HG02571 (cell line): ENCODE data around the gene FBXO11.
"Not testable (repeated sequence)": the region's sequence is repeated elsewhere in the genome, so short reads cannot be mapped to it uniquely, and the experiment has no call there.

Experiments used
- ATAC-seq: cut with Tn5 transposase; IDR thresholded peaks from one replicate; pipeline ENCODE4 v1.9.1; 2021; ENCODE audit warnings: mild to moderate bottlenecking, moderate library complexity; ENCODE audit not compliant: unreplicated experiment

FBXO11 gene

GRCh38 chr2:47899915-47900816 lies 6.1 kb downstream of the FBXO11 start:
- no peak for ATAC-seq

- ATAC-seq: no peak
Measured at GRCh38 chr2:47897883-47898731, 8.2 kb downstream of the FBXO11 start.

DNA sequence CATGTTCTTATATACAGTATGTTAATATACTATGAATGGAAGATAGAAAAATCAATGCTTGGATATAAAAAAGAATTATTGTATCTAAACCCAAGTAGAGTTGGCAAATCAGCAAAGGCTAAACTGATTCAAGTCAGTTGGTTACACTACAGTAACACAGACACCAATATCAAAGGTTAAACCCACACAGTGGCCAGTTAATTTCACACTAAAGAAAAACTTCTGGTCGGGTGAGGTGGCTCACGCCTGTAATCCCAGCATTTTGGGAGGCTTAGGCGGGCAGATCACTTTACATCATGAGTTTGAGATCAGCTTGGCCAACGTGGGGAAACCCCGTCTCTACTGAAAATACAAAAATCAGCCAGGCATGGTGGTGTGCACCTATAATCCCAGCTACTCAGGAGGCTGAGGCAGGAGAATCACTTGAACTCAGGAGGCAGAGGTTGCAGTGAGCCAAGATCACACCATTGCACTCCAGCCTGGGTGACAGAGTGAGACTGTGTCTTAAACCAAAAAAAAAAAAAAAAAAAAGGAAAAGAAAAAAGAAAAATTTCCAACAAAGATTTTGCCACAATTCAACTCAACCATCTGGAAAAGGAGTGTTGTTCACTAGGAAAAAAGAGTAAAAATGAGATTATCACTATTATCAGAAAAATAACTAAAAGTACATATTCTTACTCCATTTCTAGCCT lies 9.0 kb downstream of the FBXO11 start:
- not testable (repeated sequence) for ATAC-seq

- no peak for ATAC-seq
Measured at GRCh38 chr2:47896450-47896968, 9.8 kb downstream of the FBXO11 start.

DNA sequence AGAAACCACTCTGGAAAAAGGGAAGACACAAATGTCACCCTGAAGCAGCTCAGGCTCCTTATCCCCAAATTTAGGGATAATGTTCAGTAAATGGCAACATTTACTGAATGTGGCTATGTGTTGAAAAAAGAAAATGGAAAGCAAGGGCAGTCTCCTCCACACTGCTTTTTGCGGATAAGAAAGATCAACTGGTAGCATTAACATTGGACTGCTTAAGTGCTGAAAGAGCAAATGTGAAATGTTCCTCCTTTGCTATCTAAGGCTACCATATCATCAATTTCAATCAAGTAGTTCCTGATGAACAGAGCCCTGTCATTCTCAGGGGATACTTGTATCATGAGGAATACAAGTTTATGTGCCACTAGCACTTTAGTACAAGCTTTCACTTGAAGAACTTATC lies 12.5 kb downstream of the FBXO11 start:
- no peak for ATAC-seq

DNA sequence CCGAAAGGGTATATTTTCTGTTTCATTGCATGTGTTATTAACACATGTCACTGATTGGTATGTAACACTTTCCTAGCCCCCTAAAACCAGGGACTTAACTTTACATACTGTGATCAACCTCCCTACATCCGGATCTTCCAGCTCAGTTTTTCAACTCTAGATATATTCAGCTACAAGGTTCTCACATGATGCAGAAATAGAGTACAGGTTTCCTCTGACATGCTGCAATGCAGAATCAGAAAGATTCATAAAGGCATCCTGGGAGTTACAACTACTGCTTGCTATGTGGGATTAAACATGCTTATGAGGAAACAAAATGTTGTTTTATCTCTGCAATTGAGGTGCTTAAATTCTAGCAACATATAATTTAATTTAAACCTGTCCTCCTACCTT lies 14.0 kb downstream of the FBXO11 start:
- ATAC-seq: no peak

- no peak for ATAC-seq
Measured at GRCh38 chr2:47891369-47892337, 14.6 kb downstream of the FBXO11 start.

DNA sequence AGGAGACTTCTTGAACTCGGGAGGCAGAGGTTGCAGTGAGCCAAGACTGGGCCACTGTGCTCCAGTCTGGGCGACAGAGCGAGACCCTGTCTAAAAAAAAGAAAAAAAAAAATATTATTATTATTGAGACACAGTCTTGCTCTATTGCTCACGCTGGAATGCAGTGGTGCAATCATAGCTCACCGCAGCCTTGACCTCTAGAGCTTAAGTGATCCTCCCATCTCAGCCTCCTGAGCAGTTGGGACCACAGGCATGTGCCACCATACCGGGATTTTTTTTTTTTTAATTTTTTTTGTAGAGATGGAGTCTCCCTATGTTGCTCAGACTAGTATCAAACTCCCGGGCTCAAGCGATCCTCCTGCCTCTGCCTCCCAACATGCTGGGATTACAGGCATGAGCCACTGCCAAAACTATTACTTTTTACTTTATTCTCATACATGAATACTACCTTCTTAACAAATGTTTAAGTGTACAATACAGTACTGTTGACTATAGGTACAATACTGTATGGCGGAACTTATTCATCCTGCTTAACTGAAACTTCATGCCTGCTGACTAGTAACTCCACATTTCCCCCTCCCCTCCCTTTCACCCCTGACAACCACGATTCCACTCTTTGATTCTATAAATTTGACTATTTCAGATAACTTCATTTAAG lies 15.5 kb downstream of the FBXO11 start:
- no peak for ATAC-seq

DNA sequence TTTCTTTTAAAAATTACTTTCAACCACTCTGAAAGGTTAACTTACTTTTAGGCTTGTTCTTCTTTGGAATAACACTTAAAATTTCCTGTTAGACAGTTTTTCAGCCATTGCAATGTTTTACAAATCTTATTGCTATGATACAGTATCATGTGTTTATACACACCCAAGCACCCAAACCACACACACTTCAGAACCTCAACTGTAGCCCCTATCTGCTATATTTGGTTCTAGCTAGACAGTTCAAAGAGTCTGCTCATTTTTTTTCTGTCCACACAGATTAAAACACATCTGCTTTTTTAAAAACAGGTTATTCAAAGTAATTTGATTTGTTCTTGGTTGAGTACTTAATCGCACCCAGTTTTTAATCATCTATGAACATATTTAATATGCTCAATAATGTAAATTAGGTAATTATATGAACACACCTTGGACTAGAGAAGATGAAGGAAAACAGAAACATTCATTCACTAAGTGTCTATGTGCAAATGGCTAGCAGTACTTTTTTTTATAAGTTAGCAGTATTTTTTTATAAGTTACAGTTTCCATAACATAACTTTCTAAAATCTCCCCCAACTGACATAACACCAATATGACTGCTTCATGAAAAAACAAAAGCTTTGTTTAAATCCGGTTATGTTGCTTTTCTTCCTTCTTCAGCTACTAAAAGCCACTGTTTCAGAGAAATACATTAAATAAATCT lies 17.6 kb downstream of the FBXO11 start:
- ATAC-seq: no peak

DNA sequence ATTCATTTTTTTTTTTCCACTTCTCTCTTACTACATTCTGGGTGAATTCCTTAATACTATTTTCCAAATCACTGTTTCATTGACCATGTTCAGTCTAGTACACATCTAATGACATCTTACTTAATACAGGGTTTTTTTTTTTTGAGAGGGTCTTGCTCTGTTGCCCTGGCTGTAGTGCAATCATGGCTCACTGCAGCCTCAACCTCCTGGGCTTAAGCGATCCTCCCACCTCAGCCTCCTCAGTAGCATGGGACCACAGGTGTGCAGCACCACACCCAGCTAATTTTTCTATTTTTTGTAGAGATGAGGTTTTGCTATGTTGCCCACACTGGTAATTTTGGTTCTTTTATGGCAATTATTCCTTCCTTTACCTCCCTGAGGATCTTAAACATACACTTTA lies 29.4 kb downstream of the FBXO11 start:
- ATAC-seq: no peak

DNA sequence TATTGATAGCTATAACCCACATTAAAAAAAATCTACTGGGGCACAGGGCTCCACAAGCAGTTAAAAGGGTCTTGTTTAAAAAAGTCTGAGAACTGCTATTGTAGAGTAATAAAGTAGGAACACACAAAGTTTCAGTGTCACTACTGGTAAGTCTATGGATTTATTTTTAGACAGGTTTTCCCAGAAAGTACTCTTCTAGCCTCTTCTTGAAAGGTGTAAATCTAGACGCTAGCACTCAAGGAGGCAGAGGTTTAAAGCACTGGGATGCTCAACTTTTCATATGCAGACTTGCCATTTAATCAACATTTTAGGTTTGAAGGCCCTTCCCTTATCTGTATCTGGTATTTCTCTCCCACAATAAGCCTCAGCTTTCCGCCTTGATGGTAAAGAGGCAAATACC lies 33.4 kb downstream of the FBXO11 start:
- ATAC-seq: no peak

- ATAC-seq: no peak
Measured at GRCh38 chr2:47870641-47871540, 35.4 kb downstream of the FBXO11 start.

GRCh38 chr2:47869859-47870595 lies 36.3 kb downstream of the FBXO11 start:
- no peak for ATAC-seq

GRCh38 chr2:47868611-47869352 lies 37.5 kb downstream of the FBXO11 start:
- ATAC-seq: no peak

DNA sequence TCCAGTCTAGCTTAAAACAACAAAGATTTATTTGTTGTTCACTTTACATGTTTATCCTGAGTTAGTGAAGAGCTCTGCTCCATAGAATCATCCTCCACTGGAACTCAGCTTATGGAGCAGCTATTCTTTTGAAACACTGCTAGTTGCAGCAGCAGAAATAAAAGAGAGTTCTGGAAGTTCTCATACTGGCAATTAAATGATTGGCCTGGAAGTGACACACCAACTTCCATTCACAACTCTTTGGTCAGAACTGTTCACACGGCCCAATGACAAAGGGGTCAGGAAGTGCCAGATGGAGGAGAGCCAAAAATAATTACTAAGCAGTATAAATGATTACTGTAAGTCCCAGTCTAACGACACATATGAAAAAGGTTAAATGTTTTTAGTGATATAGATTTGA lies 39.1 kb downstream of the FBXO11 start:
- no peak for ATAC-seq

- no peak for ATAC-seq
Measured at GRCh38 chr2:47864566-47864965, 41.7 kb downstream of the FBXO11 start.
